Measurements from ENCODE around the gene SAP30. TPM values are rescaled to one million over a fixed set of nuclear protein-coding genes. Genes with fewer than 3 reads are reported as not detected.
A peak's percentile ranks its signal among the peaks of the same experiment; 100 is the strongest.

The SAP30 gene
- total RNA-seq = 19.3 and 35.9 TPM in 2 replicates

DNA sequence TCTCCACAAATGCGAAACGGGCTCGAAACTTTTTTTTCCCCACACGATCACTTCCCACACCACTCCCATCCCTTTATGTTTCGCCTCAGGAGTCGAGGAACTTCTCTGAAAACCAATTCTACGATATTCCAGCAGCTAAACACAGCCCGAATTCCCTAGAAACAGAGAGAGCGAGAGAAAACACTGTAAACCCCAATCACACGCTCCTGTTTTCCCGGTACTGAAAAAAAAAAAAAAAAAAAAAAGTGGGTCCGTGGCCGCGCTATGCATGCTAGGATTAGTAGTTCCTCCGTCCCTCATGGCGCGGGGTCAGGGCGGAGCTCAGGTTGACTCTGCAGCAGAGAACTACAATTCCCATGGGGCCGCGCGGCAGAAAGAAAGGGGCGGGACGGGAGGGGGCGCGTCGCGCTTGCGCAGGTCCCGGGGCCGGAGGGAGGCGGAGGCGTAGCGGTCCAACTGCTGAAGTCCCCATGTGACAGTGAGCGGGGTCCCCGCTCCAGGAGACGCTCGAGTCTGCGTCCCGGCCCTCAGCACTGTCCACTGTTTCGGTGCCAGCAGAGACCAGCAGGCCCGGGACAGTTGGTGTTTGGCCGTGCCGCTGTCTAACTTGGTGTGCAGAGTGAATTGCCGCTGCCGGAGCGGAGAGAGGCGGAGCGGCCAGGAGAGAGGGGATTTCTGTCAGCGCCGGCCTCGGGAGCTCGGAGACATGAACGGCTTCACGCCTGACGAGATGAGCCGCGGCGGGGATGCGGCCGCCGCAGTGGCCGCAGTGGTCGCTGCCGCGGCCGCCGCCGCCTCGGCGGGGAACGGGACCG is at the start of gene SAP30:
Gene SAP30 (plus strand): TSS at position 478 of the 815 bp plus-strand sequence. CDS start 229 bp downstream, at position 707.
- DNase-seq (ENCODE audit: low read depth, low spot score) = peak; percentile 93

DNA sequence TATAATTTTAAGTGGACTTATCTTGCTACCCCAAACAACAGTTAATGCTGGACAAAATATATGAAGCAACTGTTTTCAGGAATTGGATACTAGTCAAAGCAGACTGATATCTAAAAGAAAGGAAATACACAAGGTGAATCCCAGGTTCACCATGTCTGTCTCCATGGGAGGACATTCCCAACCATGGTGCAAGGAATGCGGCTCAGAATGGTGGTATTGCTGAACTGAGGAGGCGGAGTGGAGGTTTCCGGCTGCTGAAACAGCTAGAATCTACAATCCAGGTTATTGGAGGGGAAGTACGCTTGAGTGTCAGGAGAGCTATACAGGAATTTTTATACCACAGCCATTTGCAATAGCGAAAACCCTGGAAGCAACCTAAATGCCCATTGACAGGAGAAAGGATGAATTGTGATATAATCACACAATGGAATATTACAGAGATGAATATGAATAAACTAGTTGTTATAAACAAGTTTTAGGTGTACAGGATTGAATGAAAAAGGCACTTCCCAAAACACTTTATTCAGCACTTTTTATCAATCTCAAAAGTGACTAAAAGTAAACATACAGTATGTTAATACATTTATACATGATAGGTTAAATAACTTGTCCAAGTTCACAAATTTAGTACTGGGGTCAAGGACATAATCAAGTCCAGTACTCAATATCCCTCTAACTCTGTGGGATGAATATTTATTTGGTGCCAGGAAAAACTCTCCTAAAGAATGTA is 45.6 kb upstream of the SAP30 start:
- DNase-seq (ENCODE audit: low read depth, low spot score) = no peak

DNA sequence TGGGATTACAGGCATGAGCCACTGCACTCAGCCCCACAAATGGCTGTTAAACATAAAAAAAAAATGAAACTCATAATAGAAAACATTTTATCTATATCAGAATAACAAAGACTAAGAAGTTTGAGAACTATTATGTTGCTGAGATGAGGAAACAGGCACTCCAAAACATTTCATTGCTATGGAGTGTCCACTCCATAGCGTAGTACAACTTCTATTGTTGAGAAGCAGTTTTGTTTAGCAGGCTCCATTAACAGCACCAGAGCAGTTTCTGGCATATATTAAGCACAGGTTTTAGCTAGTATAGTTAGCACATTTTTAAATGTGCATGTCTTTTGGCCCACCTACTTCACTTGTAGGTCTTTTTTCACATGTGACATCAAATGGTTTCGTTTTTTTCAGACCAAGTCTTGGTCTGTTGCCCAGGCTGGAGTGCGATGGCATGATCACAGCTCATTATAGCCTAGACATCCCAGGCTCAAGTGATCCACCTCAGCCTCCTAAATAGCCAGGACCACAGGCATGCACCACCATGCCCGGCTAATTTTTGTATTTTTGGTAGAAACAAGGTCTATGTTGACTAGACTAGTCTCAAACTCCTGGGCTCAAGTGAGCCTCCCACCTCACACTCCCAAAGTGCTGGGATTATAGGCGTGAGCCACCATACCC is 42.4 kb upstream of the SAP30 start:
- no peak for DNase-seq (ENCODE audit: low read depth, low spot score)

- no peak for DNase-seq (ENCODE audit: low read depth, low spot score)
Observed at GRCh38 chr4:173330590-173330989, 40.2 kb upstream of the SAP30 start.

GRCh38 chr4:173332021-173332487 is 38.7 kb upstream of the SAP30 start:
- DNase-seq (ENCODE audit: low read depth, low spot score) = no peak

DNA sequence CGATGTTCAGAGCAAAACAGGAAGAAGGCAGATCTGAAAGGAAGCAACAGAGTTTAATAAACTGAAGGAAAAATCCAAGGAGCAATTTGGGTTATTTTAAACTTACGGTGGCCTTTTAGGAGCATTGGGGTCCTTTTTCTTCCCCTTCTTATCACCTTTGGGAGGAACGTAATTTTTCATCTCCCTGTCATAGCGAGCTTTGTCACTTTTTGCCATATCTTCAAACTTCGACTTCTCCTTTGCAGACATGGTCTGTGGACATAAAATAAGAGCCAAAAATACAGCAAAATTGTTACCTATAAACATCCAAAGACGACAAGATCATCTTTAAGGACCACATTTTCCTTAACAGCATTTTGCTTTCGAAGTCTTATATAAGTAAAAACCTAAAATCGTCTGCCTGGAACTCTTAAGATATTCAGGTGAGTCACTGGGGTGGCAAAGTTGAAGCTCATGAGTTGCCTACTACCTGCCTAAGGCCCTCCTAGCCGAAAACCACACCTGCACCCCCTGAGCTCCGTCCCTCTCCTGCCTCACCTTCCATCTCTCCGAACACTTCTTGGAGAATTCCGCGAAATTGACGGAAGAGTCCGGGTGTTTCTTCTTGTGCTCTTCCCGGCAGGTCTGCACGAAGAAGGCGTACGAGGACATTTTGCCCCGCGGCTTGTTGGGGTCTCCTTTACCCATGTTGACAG is 37.6 kb upstream of the SAP30 start:
- no peak for DNase-seq (ENCODE audit: low read depth, low spot score)

DNA sequence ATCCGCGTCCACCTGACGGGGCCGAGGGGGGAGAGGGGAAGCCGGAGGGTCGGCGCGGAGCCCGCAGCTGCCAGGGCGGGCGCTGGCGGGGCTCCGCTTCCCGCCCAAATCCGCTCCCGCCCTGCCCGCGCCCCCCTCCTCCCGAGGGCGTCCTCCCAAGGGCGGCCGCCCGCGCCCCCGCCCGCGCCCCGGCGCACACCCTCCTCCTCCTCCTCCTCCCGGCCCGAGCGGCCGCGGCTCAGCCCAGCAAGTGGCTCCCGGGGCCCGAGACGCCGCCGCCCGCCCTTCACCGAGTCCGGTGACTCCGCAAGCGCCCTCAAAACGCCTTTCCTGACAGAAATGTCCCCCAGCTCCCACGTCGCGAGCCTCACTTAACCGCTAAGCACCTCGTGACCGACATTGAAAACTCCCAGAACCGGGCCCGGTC is 37.1 kb upstream of the SAP30 start:
- no peak for DNase-seq (ENCODE audit: low read depth, low spot score)

DNA sequence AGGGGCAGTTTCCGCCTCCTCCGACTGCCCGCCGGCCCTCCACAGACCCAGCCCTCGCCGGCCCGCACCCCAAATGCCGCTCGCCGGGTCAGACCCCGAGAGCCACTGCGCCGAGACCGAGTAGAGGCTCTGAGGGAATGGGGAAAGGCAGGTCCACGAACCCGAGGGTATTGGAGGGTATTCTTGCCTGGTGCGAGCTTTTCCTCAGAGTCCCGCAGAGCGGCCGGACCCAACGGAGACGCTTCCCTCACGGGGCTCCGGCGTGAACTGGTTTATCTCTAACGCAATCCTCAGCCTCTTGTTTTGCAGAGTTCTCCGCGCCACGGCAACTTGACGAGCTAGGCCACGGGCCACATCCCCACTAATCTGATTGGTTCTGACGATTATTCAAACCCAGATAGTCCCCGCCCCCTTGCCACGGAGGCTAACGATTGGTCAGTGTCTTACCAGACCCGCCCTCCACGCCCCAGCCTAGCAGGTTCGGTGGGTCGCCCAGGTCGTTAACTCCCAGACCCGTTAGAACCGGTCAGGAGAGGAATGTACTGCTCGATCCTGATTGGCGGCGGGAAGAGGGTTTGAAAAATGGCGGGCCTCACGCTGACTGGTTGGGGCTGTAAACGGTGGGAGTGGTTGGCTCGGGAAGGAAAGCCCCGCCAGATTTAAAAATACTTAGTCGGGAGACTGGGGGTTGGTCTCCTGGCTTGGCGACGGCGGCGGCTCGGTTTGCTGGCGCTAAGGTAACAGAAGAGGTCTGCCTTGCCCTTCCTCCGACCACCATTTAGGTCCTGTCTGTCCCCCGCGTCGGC is 36.5 kb upstream of the SAP30 start, which contains the start of gene HMGB2:
Gene HMGB2 (minus strand): TSS at position 274 of the 806 bp plus-strand sequence. CDS start 709 bp downstream, outside the sequence.
- peak; percentile 100 for DNase-seq (ENCODE audit: low read depth, low spot score)

DNA sequence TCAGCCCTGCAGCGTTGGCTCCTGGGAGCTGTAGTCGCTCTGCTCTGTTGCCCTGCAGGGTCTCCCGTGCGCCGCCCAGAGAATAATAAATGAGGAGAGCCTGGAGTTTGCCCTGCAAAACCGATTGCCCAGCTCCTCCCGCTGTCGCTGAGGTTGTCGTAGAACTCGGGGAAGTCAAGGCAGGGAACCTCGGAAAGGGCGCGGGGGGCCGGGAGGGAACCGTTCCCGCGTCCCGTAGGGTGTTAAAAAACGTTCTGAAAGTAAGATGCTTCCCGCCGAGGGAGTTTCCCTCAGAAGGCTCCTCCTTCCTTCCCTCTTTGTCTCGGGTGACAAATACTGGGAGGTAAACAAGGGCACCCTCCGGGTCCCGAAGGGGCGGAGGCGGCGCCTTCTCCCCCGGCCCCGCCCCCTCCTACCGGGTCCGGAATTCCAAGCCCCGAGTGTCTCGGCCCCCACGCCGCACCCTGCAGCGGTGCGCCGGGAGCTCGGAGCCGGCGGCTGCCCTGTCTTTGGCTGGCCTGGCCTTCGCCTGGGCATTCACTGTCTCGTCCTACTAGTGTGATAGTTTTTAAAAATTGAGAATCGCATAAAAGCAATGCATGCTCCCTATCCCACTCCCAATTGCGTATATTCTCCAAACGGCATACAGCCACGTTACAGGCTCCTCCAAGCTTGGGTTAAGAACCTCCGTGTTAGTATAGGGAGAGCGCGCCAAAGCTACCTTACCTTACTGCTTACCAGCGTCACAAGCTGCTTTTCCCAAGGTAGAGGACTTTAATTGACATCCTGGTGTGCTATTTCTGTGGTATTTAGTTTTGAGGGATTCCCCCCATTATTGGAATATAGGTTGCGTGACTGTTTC is 35.6 kb upstream of the SAP30 start:
- DNase-seq (ENCODE audit: low read depth, low spot score) = no peak

DNA sequence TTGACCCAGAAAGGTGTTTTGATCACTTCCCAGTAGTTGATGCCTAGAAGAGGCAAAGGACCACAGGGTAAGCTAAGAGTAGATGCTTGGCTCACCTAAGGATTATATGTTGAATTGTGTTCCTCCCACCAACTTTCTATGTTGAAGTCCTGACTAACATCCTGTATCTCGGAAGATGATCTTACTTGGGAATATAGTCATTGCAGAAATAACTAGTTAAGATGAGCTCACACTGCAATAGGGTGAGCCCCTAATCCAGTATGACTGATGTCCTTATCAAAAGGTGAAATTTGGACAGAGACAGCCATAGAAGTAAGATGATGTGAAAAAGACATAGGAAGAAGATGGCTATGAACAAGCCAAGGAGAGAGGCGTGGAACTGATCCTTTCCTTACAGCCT is 33.3 kb upstream of the SAP30 start:
- DNase-seq (ENCODE audit: low read depth, low spot score) = no peak

DNA sequence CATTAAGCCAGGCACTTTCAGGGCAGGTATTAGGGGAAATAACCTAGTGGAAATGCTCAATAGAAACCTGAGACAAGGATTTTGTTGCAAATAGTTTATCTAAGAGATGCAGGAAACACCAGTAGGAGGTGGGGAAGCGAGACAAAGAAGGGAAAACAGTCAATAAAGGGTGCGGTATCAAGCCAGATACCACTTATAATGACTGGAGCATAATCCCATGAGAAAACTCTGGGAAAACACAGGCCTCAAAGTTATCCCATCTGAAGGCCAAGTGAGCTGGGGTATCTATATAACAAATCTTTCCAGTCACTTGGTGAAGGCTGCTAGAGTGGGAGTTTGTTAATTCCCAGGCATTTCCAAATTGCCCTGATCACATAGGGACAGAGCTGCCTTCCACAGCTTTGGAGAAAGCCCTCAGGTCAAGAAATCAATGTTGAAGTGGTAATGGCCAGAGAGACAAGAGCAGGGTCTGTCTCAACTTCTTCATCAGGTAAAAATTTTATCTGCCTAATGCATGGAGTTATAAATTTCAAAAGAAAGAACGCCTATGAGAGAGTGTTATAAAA is 26.8 kb upstream of the SAP30 start:
- DNase-seq (ENCODE audit: low read depth, low spot score) = no peak

GRCh38 chr4:173345648-173346047 is 25.1 kb upstream of the SAP30 start:
- DNase-seq (ENCODE audit: low read depth, low spot score) = no peak

GRCh38 chr4:173346074-173346473 is 24.7 kb upstream of the SAP30 start:
- DNase-seq (ENCODE audit: low read depth, low spot score) = no peak

- no peak for DNase-seq (ENCODE audit: low read depth, low spot score)
Observed at GRCh38 chr4:173347467-173347866, 23.3 kb upstream of the SAP30 start.

- DNase-seq (ENCODE audit: low read depth, low spot score) = no peak
Observed at GRCh38 chr4:173357939-173358338, 12.8 kb upstream of the SAP30 start.

DNA sequence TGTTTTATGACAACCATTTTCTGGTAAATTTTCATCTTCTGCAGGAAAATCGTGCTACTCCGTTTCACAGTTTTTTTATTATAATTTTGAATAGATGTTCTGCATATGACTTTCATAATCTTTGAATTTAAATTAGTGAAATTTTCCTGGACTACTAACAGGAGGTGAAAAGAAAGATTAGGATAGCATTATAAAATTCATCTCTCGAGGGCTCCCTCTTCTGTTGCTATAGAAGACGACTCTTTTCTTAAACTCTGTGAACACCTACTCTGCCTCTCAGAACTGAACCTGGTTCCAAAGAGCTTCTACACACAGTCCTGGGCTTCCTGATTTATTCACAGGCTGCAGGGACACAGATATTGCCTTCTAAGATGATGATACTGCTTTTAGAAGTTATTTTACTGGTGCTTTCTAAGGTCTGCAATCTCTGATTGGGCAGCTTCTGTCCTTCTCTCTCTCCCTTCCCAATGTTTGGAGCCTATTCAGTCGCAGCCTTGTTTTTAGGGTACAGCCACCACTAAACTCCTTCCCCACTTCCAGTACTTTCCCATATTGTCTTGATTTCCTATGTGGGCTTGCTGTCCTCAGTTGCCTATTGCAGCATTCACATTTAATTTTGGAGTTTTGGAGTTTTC is 10.1 kb upstream of the SAP30 start:
- no peak for DNase-seq (ENCODE audit: low read depth, low spot score)

- DNase-seq (ENCODE audit: low read depth, low spot score) = no peak
Observed at GRCh38 chr4:173362666-173363065, 8.1 kb upstream of the SAP30 start.

- no peak for DNase-seq (ENCODE audit: low read depth, low spot score)
Observed at GRCh38 chr4:173365359-173365996, 5.3 kb upstream of the SAP30 start.

Data from pulmonary artery endothelial cell (primary cell).